GM12873 (cell line): Measurements from ENCODE around the gene NFKBIL1.

ENCODE experiments used
- TF ChIP-seq, protein P1 (sequence below): IDR thresholded peaks from 2 replicates; pipeline ENCODE4 v1.5.1; 2012; ENCODE audit warnings: low read depth, mild to moderate bottlenecking, moderate library complexity, low read length, control low read depth; ENCODE audit not compliant: insufficient read depth; ENCODE audit errors: missing control alignments

NFKBIL1 gene

DNA sequence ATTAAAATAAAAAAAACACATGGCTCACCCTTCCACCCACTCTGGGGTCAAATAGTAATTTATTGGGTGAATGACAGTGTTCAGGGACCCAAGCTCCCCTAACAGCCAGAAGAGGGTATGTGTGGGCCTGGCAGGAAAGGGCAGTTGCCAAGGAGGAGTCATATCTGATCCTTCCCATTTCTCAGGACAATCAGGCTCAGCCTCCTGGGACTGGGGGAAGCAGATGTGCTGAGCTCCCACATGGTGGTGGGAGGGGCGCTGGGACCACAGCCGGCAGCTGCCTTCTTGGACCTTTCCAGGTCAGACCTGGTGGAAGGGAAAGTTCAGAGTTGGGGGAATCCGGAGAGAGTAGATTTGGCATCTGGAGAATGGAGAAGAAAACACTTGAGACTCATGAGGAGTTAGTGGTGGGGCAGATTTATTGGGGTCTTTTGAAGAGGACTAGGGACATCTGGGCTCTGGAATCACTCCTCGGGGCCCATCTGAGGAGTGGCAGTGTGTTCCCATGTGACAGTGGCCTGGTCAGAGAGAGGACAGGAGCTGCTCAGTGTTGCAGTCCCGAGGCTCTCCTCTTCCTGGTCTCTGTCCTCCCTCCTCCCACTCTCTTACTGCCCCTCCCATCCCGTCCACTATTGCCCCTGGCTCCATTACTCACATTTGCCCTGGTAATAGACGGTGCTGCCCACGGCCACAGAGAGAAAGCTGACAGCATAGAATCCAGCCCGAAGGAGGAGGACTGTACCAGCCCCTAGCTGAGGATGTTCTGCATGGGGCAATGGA, 41.7 kb downstream of the NFKBIL1 start:
- TF ChIP-seq, protein P1, sequence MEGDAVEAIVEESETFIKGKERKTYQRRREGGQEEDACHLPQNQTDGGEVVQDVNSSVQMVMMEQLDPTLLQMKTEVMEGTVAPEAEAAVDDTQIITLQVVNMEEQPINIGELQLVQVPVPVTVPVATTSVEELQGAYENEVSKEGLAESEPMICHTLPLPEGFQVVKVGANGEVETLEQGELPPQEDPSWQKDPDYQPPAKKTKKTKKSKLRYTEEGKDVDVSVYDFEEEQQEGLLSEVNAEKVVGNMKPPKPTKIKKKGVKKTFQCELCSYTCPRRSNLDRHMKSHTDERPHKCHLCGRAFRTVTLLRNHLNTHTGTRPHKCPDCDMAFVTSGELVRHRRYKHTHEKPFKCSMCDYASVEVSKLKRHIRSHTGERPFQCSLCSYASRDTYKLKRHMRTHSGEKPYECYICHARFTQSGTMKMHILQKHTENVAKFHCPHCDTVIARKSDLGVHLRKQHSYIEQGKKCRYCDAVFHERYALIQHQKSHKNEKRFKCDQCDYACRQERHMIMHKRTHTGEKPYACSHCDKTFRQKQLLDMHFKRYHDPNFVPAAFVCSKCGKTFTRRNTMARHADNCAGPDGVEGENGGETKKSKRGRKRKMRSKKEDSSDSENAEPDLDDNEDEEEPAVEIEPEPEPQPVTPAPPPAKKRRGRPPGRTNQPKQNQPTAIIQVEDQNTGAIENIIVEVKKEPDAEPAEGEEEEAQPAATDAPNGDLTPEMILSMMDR, result no peak

DNA sequence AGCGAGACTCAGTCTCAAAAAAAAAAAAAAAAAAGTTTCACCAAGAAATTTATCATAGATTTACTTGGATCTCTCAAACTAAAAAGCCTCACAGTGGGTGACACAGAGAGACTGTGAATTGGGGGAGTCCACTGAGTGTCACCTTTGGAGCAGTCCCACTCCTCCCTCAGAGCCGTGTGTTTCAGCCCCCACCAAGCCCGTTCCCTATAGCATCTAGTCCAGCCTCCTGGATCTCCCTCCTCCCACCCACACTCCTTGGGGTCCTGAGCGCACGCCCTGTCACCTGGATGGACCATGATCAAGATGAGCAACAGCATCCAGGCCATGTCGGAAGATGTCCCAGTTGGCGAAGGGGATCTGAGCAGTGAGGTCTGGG, 45.0 kb downstream of the NFKBIL1 start:
- TF ChIP-seq, protein P1, result no peak

DNA sequence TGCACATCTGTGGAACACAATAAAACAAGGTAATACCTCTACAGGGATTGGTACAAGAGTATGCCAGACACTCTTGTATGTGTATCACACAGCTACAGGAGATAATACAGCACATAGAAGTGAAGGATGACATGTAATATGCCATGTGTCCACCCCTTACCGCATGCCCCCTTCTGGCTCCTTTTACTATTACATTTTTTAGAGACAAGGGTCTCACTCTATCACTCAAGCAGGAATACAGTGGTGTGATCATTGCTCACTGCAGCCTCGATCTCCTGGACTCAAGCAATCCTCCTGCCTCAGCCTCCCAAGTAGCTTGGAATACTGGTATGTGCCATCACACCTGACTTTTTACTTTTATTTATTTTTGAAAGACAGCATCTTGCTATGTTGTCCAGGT, 49.6 kb downstream of the NFKBIL1 start:
- TF ChIP-seq, protein P1, result peak; percentile 74

DNA sequence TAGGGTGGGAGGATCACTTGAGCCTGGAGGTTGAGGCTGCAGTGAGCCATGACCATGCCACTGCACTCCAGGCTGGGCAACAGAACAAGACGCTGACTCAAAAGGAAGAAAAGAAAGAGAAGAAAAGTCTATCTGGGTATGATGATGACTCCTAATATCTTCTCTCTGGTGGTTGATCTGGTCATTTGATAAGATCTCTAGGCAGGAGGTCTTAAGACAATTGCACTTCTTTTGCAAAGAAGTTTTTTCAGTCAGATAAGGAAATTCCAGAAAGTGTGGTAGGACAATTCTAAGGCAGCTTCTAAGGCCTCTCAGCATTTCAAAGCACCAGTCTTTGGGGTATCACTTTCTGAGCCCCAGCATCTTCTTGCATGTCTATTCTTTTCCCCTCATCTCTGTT, 59.9 kb downstream of the NFKBIL1 start:
- TF ChIP-seq, protein P1, result no peak
